Effector memory CD8-positive, alpha-beta T cell (primary cell): ENCODE measurements around the gene ANXA1.

Source experiments
- ATAC-seq: fragments of 150-1000 bp; cut with Tn5 transposase; replicated peaks from 2 replicates; pipeline ENCODE4 v1.10.0; 2021; ENCODE audit warnings: mild to moderate bottlenecking, moderate library complexity
- DNase-seq, 3 experiments: peaks; one replicate each; pipeline ENCODE4 v3.0.0; 2021
- H3K27ac Mint-ChIP-seq, 2 donors: one replicate each; pipeline ENCODE4 v1.8.0; 2022; ENCODE audit warnings: mild to moderate bottlenecking in 2 of 2, mixed read lengths in 2 of 2, moderate library complexity in 2 of 2
- H3K27me3 Mint-ChIP-seq, 2 donors: one replicate each; pipeline ENCODE4 v1.8.0; 2022; ENCODE audit warnings: mixed read lengths in 2 of 2
- H3K36me3 Mint-ChIP-seq: one replicate; pipeline ENCODE4 v1.8.0; 2022; ENCODE audit warnings: mild to moderate bottlenecking, moderate library complexity, mixed read lengths; ENCODE audit not compliant: insufficient read depth
- H3K4me1 Mint-ChIP-seq, 2 donors: one replicate each; pipeline ENCODE4 v1.8.0; 2022; ENCODE audit warnings: low read depth in 2 of 2, mixed read lengths in 2 of 2
- H3K4me3 Mint-ChIP-seq, 2 donors: one replicate each; pipeline ENCODE4 v1.8.0; 2022; ENCODE audit warnings: mild to moderate bottlenecking in 2 of 2, mixed read lengths in 2 of 2, moderate library complexity in 2 of 2
- H3K9me3 Mint-ChIP-seq, 2 donors: one replicate each; pipeline ENCODE4 v1.8.0; 2022; ENCODE audit warnings: mixed read lengths in 2 of 2

Gene ANXA1

DNA sequence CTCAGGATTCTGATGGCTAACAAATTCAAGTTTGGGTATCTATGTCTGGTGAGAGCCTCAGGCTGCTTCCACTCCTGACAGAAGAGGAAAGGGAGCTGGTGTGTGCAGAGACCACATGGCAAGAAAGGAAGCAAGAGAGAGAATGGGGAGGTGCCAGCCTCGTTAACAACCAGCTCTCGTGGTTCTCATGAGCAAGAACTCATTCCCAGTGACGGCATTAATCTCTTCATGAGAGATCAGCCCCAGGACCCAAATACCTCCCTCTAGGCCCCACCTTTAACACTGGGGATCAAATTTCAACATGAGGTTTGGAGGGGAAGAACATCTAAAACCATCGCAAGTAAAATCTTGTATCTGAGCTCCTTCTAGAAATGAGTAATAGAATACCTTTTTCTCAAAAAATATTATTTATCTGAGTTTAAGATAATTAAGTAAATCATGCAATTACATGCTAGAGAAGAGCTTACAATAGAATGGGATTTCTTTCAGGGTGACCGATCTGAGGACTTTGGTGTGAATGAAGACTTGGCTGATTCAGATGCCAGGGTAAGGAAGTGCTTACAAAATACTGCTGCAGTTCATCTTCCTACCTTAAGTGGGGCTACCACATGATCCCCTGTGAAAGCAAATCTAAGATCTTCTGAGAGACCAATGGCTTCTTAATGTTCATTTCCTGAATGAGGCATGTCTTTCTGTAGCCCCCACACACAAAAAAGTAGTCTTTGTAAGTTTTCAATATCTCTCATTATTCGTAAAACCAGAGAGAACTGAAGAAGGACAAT, 11.5 kb downstream of the ANXA1 start:
- H3K36me3 Mint-ChIP-seq: peaks cover 98% of the 10 kb centered on the region
- H3K27ac Mint-ChIP-seq: peak overlapping the region; percentile 85 to 93
- peaks cover 11 to 35% of the 10 kb centered on the region in 2 donors for H3K4me1 Mint-ChIP-seq
- peak overlapping the region; percentile 16 to 40 for H3K4me3 Mint-ChIP-seq
- DNase-seq: no peak
- no peaks in the 10 kb centered on the region for H3K27me3 Mint-ChIP-seq
- H3K9me3 Mint-ChIP-seq: no peaks in the 10 kb centered on the region
- peak; percentile 73 for ATAC-seq

DNA sequence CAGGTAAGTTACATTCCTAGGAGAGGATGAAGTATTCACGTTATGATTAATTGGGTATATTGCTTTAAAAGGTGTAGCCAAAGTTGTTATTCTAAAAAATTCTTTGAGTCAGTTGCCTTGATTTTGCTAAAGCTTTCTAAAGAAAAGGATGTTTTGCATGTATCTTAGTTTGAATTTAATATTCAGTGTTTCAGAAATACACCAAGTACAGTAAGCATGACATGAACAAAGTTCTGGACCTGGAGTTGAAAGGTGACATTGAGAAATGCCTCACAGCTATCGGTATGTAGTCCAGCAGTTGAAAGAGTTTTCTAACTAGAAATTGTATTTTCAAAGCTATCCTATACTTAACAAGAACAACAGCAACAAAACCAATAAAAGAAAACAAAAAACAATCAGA, 14.2 kb downstream of the ANXA1 start:
- ATAC-seq: no peak
- H3K4me1 Mint-ChIP-seq: peaks cover 12 to 29% of the 10 kb centered on the region in 2 donors
- DNase-seq: no peak
- H3K27ac Mint-ChIP-seq: peak overlapping the region; percentile 18 to 91
- no peaks in the 10 kb centered on the region for H3K9me3 Mint-ChIP-seq
- no peaks in the 10 kb centered on the region for H3K27me3 Mint-ChIP-seq
- H3K36me3 Mint-ChIP-seq: peaks cover 93% of the 10 kb centered on the region
- no peak overlapping the region for H3K4me3 Mint-ChIP-seq

DNA sequence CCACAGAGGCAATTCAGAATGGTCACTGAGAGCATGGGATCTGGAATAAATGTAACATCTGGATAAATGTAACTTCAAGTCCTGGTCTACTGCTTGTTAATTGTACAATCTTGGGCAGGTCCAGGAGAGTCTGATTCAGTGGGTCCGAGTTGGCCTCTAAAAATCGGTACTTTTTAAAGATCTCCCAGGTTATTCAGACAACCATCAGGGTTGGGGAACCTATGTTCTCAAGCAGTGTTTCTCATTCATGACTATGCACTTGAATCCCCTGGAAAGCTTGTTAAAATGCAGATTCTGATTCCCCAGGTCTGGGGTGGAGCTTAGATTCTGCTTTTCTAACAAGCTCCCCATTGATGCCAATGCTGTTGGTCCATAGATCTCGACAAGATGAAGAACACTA, 14.8 kb downstream of the ANXA1 start:
- Mint-ChIP-seq H3K27ac (peak overlapping the region; percentile 18 to 91), H3K9me3 (no peaks in the 10 kb centered on the region), H3K36me3 (peaks cover 93% of the 10 kb centered on the region), H3K27me3 (no peaks in the 10 kb centered on the region), H3K4me1 (peaks cover 12 to 29% of the 10 kb centered on the region in 2 donors), H3K4me3 (no peak overlapping the region)
- ATAC-seq (no peak), DNase-seq (no peak)

DNA sequence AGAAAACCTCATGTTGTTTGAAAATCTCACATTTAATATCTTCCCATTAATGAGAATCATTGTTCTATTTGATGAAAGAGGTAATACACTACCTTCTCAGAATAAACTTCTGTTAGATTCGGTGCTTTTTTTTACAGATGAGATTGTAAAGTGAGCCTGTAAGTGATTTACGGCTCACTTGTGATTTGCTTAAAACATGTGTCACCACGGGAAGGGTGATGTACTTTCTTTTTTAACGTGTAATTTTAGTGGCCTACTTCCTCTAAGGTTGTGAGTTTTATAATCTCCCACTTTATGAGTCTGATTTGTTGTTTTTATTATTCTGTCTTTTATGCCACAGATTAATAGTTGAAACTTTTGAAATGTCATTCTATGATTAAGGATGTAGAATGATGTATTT, 15.9 kb downstream of the ANXA1 start:
- peak overlapping the region; percentile 18 to 91 for H3K27ac Mint-ChIP-seq
- H3K27me3 Mint-ChIP-seq: no peaks in the 10 kb centered on the region
- H3K4me3 Mint-ChIP-seq: peak overlapping the region in 1 of 2 donors; percentile 17
- H3K9me3 Mint-ChIP-seq: no peaks in the 10 kb centered on the region
- peaks cover 93% of the 10 kb centered on the region for H3K36me3 Mint-ChIP-seq
- ATAC-seq: peak; percentile 37
- H3K4me1 Mint-ChIP-seq: peaks cover 13 to 29% of the 10 kb centered on the region in 2 donors
- no peak for DNase-seq

DNA sequence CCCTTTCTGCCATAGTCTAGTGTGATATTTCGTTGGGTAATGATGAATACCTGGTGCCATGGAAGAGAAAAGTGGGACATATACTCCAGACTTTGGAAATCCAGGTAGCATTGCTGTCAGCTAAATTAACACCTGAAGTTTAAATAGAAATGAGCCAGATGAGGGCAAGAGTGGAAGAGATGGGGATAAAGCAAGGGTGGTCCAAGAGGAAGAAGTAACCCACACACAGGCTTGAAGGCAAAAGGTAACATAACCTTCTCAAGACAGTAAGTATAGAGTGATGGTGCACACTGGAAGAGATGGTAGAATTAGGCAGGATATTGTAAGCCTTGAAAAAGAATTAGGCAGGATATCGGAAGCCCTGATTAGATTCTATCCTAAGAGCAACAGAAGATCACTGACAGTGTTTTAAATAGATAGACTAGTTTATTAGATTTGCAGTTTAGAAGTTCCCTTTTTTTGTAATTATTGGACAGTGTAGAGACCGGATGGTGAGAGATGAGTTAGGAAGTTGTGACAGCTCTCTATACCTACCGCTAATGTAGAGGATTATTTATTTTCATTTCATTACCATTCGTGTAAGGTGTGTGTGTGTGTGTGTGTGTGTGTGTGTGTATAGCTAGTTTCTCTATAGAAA, 16.8 kb downstream of the ANXA1 start:
- Mint-ChIP-seq H3K4me1 (peaks cover 12 to 22% of the 10 kb centered on the region in 2 donors), H3K9me3 (no peaks in the 10 kb centered on the region), H3K27me3 (no peaks in the 10 kb centered on the region), H3K27ac (peak overlapping the region; percentile 18 to 91), H3K4me3 (no peak overlapping the region), H3K36me3 (peaks cover 91% of the 10 kb centered on the region)
- no peak for DNase-seq
- no peak for ATAC-seq

DNA sequence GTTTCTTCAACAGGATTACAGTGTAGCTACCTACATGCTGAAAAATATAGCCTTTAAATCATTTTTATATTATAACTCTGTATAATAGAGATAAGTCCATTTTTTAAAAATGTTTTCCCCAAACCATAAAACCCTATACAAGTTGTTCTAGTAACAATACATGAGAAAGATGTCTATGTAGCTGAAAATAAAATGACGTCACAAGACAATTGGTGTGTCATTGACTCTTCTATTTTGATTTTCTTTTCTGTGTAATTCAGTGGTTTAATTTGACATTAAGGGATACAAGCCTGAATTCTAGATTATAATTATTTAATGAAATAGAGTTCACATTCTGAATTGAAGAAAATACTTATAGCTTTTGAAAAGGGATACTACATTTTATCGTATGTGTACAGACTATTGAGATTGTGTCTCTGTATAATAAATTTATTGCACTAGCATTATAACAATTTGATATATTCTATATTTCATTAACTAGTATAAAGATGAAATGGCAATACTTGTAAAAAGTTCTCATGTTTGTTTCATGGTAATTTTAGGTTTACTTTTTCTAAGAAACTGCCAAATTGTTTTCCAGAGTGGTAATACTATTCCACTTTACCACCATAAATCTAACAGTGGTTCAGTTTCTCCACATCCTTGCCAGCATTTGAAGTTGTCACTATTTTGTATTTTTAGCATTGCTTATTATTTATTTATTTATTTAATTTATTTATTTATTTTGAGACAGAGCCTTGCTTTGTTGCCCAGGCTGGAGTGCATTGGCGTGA, 18.7 kb downstream of the ANXA1 start:
- H3K27me3 Mint-ChIP-seq: no peaks in the 10 kb centered on the region
- peaks cover 85% of the 10 kb centered on the region for H3K36me3 Mint-ChIP-seq
- H3K27ac Mint-ChIP-seq: peak overlapping the region in 1 of 2 donors; percentile 51
- no peak for ATAC-seq
- no peaks in the 10 kb centered on the region for H3K9me3 Mint-ChIP-seq
- peaks cover 11 to 19% of the 10 kb centered on the region in 2 donors for H3K4me1 Mint-ChIP-seq
- H3K4me3 Mint-ChIP-seq: no peak overlapping the region
- DNase-seq: no peak

DNA sequence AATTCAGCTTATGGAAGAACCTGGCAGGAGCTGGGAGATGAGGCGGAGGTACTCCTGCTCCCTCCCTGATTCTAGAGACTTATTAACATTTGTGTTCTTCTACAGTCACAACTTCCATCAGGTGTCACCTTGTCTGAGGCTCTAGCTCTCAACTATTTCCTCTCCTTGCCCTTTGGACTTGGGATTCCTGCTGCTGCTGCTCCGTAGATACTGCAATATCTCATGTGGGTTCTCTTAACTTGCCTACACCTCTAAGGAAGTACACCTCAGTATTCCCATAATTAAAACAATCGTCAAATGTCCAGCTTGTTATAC, 21.2 kb downstream of the ANXA1 start:
- DNase-seq: no peak
- Mint-ChIP-seq H3K27me3 (no peaks in the 10 kb centered on the region), H3K4me3 (no peak overlapping the region), H3K27ac (peak overlapping the region; percentile 1 to 63), H3K36me3 (peaks cover 63% of the 10 kb centered on the region), H3K9me3 (no peaks in the 10 kb centered on the region), H3K4me1 (peaks cover 7 to 10% of the 10 kb centered on the region in 2 donors)
- ATAC-seq: no peak

DNA sequence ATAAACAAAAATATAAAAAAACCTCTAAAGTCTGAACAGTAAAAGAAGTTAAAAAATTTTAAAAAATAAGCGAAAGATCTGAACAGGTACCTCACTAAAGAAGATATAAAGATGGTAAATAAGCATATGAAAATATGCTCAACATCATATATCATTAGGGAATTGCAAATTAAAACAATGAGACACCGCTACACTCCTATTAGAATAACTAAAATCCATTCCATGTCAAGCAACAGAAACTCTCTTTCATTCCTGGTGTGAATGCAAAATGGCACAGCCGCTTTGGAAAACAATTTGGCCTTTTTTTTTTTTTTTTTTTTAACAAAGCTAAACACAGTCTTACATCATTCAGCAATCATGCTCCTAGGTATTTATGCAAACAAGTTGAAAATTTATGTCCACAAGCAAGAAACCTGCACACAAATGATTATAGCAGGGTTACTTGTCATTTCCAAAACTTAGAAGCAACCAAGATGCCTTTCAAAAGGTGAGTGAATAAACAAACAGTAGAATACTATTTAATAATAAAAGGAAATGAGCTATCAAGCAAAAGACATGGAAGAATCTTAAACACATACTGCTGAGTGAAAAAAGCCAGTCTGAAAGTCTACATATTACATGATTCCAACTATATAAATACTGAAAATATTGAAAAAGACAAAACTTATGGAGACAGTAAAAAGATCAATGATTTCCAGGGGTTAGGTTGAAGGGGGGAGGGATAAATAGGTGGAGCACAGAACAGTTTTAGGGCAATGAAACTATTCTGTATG, 22.1 kb downstream of the ANXA1 start:
- H3K36me3 Mint-ChIP-seq: peaks cover 57% of the 10 kb centered on the region
- H3K4me1 Mint-ChIP-seq: peaks cover 0 to 7% of the 10 kb centered on the region in 2 donors
- H3K9me3 Mint-ChIP-seq: no peaks in the 10 kb centered on the region
- no peak overlapping the region for H3K4me3 Mint-ChIP-seq
- ATAC-seq (no peak), DNase-seq (no peak)
- H3K27me3 Mint-ChIP-seq: no peaks in the 10 kb centered on the region
- H3K27ac Mint-ChIP-seq: peak overlapping the region; percentile 26 to 77

DNA sequence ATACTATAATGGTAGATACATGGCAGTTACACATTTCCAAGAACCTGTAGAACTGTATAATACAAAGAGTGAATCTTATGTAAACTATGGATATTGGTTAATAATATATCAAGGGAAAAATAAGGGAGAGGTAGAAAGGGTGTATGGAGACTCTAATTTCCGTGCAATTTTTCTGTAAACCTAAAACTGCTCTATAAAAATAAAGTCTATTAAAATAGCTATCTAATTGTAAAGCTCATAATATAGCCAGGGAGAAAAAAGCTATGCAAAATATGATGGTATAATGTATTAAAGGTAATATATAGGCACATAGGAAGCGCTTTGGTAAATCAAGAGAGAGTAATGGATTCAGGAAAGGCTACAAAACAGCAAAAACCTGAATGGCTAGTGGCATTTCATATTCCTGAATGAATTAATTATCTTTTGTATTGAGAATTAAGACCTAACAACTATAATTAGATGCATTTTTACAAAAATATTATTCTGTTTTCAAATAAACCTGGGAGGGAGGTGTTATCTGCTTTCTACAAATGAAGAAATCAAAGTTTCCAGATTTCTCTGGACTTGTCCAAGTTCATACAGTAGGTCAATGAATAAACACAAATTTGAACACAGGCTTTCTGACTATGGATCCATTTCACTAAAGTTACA, 22.8 kb downstream of the ANXA1 start:
- DNase-seq: no peak
- no peak overlapping the region for H3K4me3 Mint-ChIP-seq
- no peaks in the 10 kb centered on the region for H3K9me3 Mint-ChIP-seq
- H3K27me3 Mint-ChIP-seq: no peaks in the 10 kb centered on the region
- no peak for ATAC-seq
- peaks cover 0 to 7% of the 10 kb centered on the region in 2 donors for H3K4me1 Mint-ChIP-seq
- peaks cover 50% of the 10 kb centered on the region for H3K36me3 Mint-ChIP-seq
- peak overlapping the region; percentile 26 to 77 for H3K27ac Mint-ChIP-seq

DNA sequence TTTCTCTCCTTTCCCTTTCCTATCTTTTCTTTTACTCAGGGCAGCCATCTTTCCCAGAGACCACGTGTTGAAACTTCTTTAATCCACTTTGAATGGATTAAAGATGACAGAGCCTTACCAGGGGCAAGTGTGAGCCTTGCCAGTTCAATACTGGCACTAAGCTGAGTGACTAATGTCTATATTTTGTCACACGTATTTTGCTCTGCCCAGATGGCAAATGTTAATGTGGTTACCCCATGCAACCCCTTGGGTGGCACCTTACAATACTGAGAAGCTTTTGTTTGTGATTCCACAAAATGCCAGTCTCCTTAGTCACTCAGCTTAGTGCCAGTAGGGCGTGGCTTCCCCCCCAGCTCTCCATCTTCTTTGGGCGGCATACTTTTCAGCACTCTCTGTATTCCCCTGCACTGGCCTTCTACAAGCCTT, 24.8 kb downstream of the ANXA1 start:
- H3K27ac Mint-ChIP-seq: no peak overlapping the region
- no peak overlapping the region for H3K4me3 Mint-ChIP-seq
- H3K27me3 Mint-ChIP-seq: no peaks in the 10 kb centered on the region
- peaks cover 33% of the 10 kb centered on the region for H3K36me3 Mint-ChIP-seq
- ATAC-seq (no peak), DNase-seq (no peak)
- H3K9me3 Mint-ChIP-seq: no peaks in the 10 kb centered on the region
- H3K4me1 Mint-ChIP-seq: peaks cover 0 to 7% of the 10 kb centered on the region in 2 donors

DNA sequence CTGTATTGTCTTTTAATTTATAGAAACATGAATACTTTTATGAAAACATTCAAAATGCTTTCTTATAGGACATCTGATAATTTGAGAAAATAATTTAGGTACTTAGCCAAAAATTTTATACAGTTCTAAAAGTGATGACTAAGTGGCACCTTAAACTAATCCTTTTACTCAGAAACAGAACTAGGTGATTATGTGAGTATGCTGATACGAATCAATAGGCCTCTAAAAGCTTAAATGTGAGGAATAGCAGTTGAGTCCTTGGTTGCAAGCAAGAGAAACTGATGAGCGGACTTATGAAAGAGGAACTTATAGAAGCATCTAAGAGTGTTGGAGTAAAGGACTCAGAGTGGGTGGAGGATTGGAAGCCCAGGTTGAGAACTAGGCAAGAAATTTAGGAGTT, 26.4 kb downstream of the ANXA1 start:
- peaks cover 17% of the 10 kb centered on the region for H3K36me3 Mint-ChIP-seq
- H3K4me3 Mint-ChIP-seq: no peak overlapping the region
- H3K27ac Mint-ChIP-seq: no peak overlapping the region
- DNase-seq (no peak), ATAC-seq (no peak)
- no peaks in the 10 kb centered on the region for H3K9me3 Mint-ChIP-seq
- H3K4me1 Mint-ChIP-seq: peaks cover 0 to 2% of the 10 kb centered on the region in 2 donors
- H3K27me3 Mint-ChIP-seq: no peaks in the 10 kb centered on the region

DNA sequence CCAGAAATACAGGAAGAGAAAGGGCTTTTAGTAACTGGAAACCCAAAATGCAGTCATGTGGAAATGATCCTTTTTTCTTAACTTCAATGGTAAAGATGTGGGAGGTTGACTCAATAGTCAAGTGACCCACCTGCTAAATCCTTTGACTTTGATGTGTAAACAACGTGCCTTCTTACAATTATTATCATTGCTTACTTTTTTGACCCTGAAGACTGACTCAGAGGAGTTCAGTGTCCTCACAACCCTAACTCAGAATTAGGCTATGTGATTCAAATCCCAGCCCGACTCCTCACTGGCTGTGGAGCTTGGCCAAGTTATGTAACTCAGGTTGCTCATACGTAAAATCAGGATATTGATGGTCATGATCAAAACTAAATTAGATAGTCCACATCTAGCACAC, 27.9 kb downstream of the ANXA1 start:
- Mint-ChIP-seq H3K27me3 (no peaks in the 10 kb centered on the region), H3K36me3 (peaks cover 7% of the 10 kb centered on the region), H3K4me1 (peaks cover 0 to 2% of the 10 kb centered on the region in 2 donors), H3K4me3 (no peak overlapping the region), H3K9me3 (no peaks in the 10 kb centered on the region), H3K27ac (no peak overlapping the region)
- ATAC-seq (no peak), DNase-seq (no peak)

DNA sequence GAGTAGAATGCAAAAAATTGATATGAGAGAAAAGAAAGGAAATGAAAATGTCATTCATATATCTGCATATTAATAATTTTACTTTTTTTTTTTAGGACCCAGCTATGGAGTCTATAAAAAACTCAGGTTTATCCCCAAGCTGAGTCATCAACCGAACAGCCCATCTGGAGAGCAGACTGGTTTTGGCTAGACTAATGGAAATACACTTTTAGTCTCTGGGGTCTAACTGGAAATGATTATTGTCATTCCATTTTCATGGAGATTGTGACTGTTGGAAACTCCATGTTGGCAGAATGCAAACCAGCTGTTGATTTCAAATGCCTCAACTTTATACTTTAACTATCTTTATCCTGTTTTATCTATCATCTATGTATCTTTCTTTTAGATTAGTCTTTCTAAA, 28.7 kb downstream of the ANXA1 start:
- no peaks in the 10 kb centered on the region for H3K9me3 Mint-ChIP-seq
- no peak for DNase-seq
- peaks cover 3 to 5% of the 10 kb centered on the region in 2 donors for H3K27me3 Mint-ChIP-seq
- H3K27ac Mint-ChIP-seq: no peak overlapping the region
- H3K4me3 Mint-ChIP-seq: no peak overlapping the region
- H3K36me3 Mint-ChIP-seq: peaks cover 3% of the 10 kb centered on the region
- ATAC-seq: no peak
- no peaks in the 10 kb centered on the region for H3K4me1 Mint-ChIP-seq
